ENCODE measurements around the gene SLC39A1.

- TF ChIP-seq POLR2A (IDR thresholded peaks at IDR 0.05; ENCODE audit: low read depth, low read length), result no peak
- TF ChIP-seq, protein P1, sequence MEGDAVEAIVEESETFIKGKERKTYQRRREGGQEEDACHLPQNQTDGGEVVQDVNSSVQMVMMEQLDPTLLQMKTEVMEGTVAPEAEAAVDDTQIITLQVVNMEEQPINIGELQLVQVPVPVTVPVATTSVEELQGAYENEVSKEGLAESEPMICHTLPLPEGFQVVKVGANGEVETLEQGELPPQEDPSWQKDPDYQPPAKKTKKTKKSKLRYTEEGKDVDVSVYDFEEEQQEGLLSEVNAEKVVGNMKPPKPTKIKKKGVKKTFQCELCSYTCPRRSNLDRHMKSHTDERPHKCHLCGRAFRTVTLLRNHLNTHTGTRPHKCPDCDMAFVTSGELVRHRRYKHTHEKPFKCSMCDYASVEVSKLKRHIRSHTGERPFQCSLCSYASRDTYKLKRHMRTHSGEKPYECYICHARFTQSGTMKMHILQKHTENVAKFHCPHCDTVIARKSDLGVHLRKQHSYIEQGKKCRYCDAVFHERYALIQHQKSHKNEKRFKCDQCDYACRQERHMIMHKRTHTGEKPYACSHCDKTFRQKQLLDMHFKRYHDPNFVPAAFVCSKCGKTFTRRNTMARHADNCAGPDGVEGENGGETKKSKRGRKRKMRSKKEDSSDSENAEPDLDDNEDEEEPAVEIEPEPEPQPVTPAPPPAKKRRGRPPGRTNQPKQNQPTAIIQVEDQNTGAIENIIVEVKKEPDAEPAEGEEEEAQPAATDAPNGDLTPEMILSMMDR (IDR thresholded peaks at IDR 0.05; ENCODE audit: extremely low read depth in 1 of 2, insufficient read depth in 1 of 2, low read depth in 1 of 2, low read length in 2 of 2), result no peak
- TF ChIP-seq MAX (IDR thresholded peaks at IDR 0.05; ENCODE audit: insufficient read depth, insufficient read length), result no peak
- no peak for TF ChIP-seq POLR2AphosphoS5 (IDR thresholded peaks at IDR 0.05; ENCODE audit: insufficient read depth, low read depth, low read length)
- no peak for TF ChIP-seq EZH2 (IDR thresholded peaks at IDR 0.05; ENCODE audit: borderline replicate concordance, low read depth, low read length, severe bottlenecking)
- TF ChIP-seq MYC (IDR thresholded peaks at IDR 0.05; ENCODE audit: low read depth, low read length), result no peak
- TF ChIP-seq GATA2 (IDR thresholded peaks at IDR 0.05; ENCODE audit: insufficient read depth, insufficient read length, low read depth, low read length), result no peak
- no peak for TF ChIP-seq FOS (IDR thresholded peaks at IDR 0.05; ENCODE audit: borderline replicate concordance, insufficient read depth, low read length)
- TF ChIP-seq JUN (IDR thresholded peaks at IDR 0.05; ENCODE audit: borderline replicate concordance, insufficient read depth, insufficient read length, low read depth), result no peak
Measured at GRCh38 chr1:153936011-153936802, 27.1 kb downstream of the SLC39A1 start.
